22Rv1 (cell line): Measurements from ENCODE around the gene CRKL.

Source experiments
- CTCF ChIP-seq: fragments of 450-650 bp; IDR thresholded peaks from 2 replicates; pipeline ENCODE4 v1.5.1; 2017; ENCODE audit warnings: mild to moderate bottlenecking
- ZFX ChIP-seq: fragments of 450-650 bp; IDR thresholded peaks from 2 replicates; pipeline ENCODE4 v1.6.1; 2017; ENCODE audit warnings: antibody characterized with exemption, borderline replicate concordance

DNA sequence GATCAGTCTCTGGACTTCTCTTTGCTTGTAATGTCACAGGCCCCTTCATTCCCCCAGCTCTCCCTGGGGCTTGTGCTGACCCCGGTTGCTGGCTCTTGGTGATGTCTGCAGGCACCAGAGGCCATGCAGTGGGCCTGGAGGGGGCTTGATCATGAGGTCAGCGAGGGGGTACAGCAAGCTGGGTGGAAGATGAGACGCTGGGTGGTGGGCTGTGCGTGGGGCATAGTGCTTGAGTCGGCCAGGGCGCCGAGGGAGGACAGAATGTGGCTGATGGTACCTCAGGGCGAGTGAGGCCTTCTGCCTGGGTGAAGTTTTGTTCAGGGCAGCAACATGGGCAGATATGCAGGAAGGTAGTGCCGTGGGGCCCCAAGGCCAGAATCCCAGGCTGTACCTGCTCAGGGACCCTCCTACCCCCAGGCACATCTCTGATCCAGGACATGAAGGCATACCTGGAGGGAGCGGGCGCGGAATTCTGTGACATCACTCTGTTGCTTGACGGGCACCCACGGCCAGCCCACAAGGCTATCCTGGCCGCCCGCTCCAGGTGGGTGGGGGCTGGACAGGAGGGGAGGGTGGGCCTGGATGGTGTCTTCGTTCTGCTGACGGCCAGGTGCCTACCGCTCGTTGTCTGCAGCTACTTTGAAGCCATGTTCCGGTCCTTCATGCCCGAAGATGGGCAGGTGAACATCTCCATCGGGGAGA, 78.3 kb downstream of the CRKL start:
- TF ChIP-seq CTCF = no peak
- no peak for TF ChIP-seq ZFX
